IPS-NIHi11 (cell line): ENCODE results near the gene SH3TC1.

Source experiments
- DNase-seq: peaks from one replicate; pipeline ENCODE4 v3.0.0; 2012; ENCODE audit warnings: mixed read lengths, low spot score

Gene SH3TC1

GRCh38 chr4:8198206-8198905, 734 bp upstream of the SH3TC1 start:
- DNase-seq, result no peak

- DNase-seq, result no peak
These were observed 658 bp downstream of the SH3TC1 start for GRCh38 chr4:8199594-8200301.

- no peak for DNase-seq
These were observed 1.3 kb downstream of the SH3TC1 start for GRCh38 chr4:8200302-8200975.

- no peak for DNase-seq
These were observed 2.3 kb downstream of the SH3TC1 start for GRCh38 chr4:8201321-8201781.

GRCh38 chr4:8202108-8203051, 3.3 kb downstream of the SH3TC1 start:
- DNase-seq, result no peak

GRCh38 chr4:8203052-8203401, 3.9 kb downstream of the SH3TC1 start:
- no peak for DNase-seq

- no peak for DNase-seq
These were observed 4.7 kb downstream of the SH3TC1 start for GRCh38 chr4:8203817-8204216.

- DNase-seq, result no peak
These were observed 5.6 kb downstream of the SH3TC1 start for GRCh38 chr4:8204576-8205227.

- no peak for DNase-seq
These were observed 6.2 kb downstream of the SH3TC1 start for GRCh38 chr4:8205241-8205707.

- DNase-seq, result no peak
These were observed 6.9 kb downstream of the SH3TC1 start for GRCh38 chr4:8205749-8206611.

GRCh38 chr4:8207314-8207713, 8.2 kb downstream of the SH3TC1 start:
- DNase-seq, result no peak

GRCh38 chr4:8208565-8208964, 9.5 kb downstream of the SH3TC1 start:
- no peak for DNase-seq

GRCh38 chr4:8209181-8209874, 10.2 kb downstream of the SH3TC1 start:
- no peak for DNase-seq

GRCh38 chr4:8210010-8210409, 10.9 kb downstream of the SH3TC1 start:
- no peak for DNase-seq

- DNase-seq, result no peak
These were observed 11.5 kb downstream of the SH3TC1 start for GRCh38 chr4:8210616-8211015.

GRCh38 chr4:8211251-8211650, 12.2 kb downstream of the SH3TC1 start:
- DNase-seq, result no peak

GRCh38 chr4:8211737-8212581, 12.9 kb downstream of the SH3TC1 start:
- DNase-seq, result no peak

GRCh38 chr4:8212622-8213021, 13.5 kb downstream of the SH3TC1 start:
- DNase-seq, result peak; percentile 65

GRCh38 chr4:8213121-8213520, 14.0 kb downstream of the SH3TC1 start:
- DNase-seq, result no peak
